ENCODE results near the gene ZSWIM5. TPM values are rescaled to one million over a fixed set of nuclear protein-coding genes. Genes with fewer than 3 reads are reported as not detected.

The ZSWIM5 gene
- polyA plus RNA-seq, 3 donors from 2014 or later, result 0.16 to 0.17 TPM; not detected in 1

DNA sequence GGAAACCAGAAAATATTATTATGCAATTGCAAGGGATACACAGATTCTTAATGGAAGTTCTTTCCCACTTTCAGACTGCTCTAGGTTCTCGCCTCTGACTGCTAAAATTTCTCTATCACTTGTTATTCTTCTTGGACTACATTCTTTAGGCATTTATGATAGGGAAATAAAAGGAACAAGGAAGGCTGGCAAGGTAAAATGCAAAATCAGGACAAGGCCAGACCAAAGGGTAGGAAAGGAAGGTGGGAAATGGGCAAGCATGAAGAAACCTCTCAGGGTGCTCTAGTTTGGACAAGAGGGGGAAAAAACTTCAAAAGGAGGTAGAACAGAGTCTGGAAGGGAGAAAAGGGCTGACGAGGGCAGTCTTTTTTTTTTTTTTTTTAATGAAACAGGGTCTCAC is 168.2 kb downstream of the ZSWIM5 start:
- Mint-ChIP-seq H3K36me3 (peaks cover 3 to 6% (median 4%) of the 10 kb centered on the region in 3 donors), H3K4me3 (no peak overlapping the region), H3K27me3 (ENCODE audit: low read depth in 3 of 3) (no peaks in the 10 kb centered on the region), H3K9me3 (no peaks in the 10 kb centered on the region), H3K4me1 (peaks cover 3 to 5% of the 10 kb centered on the region in 2 donors), H3K27ac (no peak overlapping the region)
- DNase-seq, result no peak

DNA sequence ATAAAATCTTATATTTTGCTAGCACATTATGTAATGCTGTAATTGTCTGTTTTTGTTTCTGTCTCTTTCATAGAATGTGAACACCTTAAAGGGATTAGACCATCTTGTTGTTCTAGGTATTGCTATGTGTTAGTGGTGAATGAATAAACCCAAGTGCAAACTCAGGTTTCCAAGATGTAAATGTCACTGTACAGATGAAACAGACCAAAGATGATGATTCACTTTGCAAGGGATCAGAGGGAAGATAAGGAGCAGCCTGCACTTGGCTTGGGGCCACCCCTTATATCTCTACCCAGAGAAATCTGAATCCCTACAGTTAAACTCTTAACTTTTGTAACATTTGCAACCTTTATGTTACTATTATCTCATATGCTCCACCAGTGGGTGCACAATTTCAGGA is 168.9 kb downstream of the ZSWIM5 start:
- Mint-ChIP-seq H3K36me3 (peaks cover 3 to 6% (median 5%) of the 10 kb centered on the region in 3 donors), H3K27ac (no peak overlapping the region), H3K4me3 (no peak overlapping the region), H3K4me1 (peaks cover 3 to 7% of the 10 kb centered on the region in 2 donors), H3K9me3 (no peaks in the 10 kb centered on the region), H3K27me3 (ENCODE audit: low read depth in 3 of 3) (peaks cover 0 to 1% (median 0%) of the 10 kb centered on the region in 3 donors)
- no peak for DNase-seq

DNA sequence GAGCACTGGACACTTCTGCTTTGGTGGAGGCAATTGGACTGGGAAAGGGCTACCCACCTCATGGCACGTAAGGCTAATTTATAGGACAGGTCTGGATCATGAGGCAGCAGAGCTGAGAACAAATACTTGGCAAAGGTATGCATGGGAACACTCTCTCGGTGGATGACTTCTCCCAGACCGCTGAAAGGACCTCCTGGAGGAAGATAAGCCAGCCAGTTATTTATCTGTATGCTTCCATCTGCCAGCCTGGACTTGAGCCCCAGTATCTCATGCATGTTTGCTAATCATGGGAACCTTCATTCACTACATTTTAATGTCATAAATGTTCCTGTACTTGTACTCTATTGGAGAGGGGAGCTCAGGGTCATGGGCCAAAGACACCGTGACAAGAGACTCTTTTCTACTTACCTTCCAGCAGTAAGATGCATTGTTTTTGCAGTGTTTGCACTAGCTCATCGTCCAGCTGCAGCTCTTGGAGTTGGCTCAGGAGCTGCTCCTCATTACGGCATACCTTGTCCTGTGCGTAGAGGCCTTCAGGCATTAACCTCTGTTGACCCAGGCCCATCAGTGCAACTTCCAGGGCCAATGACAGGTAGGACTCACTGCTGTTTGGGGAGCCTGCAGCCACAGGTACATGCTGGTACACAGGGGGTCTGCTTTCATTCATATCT is 170.6 kb downstream of the ZSWIM5 start:
- Mint-ChIP-seq H3K9me3 (no peaks in the 10 kb centered on the region), H3K27ac (peak overlapping the region in 1 of 6 donors; percentile 64), H3K4me3 (no peak overlapping the region)

DNA sequence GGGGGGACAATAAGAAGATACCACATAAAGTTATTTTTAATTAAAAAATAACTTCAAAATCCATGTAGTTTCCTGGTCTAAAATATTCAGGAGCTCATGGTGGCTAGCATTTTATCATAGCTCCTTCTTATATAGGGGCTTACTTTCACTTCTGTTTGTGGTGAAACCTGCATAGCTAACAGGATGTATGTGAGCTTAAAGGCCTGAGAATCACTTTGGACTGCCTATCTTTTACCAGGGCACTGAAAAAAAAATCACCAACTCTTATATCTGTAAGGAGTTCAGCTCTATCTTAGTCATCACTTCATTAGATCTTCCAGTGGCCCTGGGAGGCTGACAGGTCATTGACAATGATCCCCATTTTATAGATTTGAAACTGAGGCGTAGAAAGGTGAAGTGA is 173.0 kb downstream of the ZSWIM5 start:
- Mint-ChIP-seq H3K4me3 (no peak overlapping the region), H3K9me3 (no peaks in the 10 kb centered on the region), H3K4me1 (peaks cover 3 to 7% of the 10 kb centered on the region in 2 donors), H3K27ac (peak overlapping the region in 3 of 6 donors; percentile 68 to 76 (median 69)), H3K27me3 (ENCODE audit: low read depth in 3 of 3) (peaks cover 0 to 5% (median 0%) of the 10 kb centered on the region in 3 donors), H3K36me3 (peaks cover 3 to 6% (median 3%) of the 10 kb centered on the region in 3 donors)
- DNase-seq, result no peak

More for the DNA sequence above, 170.6 kb downstream of the ZSWIM5 start:
- Mint-ChIP-seq H3K27me3 (ENCODE audit: low read depth in 3 of 3) (peaks cover 0 to 4% (median 0%) of the 10 kb centered on the region in 3 donors), H3K4me1 (peaks cover 3 to 7% of the 10 kb centered on the region in 2 donors), H3K36me3 (peaks cover 3 to 6% (median 3%) of the 10 kb centered on the region in 3 donors)
- DNase-seq, result no peak

DNA sequence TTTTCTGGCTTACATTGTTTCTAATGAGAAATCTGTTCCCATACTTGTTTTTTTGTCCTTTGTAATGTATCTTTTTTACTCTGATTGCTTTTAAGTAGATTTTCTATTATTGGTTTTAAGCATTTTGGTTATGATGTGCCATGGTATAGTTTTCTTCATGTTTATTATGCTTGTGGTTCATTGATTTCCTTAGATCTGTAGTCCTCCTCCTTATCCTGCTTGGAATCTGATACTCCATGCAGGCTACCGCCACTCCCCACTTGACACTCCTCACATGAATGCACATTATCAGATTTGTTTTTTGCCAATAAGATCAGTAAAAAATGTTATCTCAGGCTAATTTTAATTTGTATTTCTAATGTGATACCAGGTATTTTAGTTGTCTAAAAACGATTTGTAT is 173.6 kb downstream of the ZSWIM5 start:
- peaks cover 3 to 7% of the 10 kb centered on the region in 2 donors for H3K4me1 Mint-ChIP-seq
- peaks cover 0 to 5% (median 0%) of the 10 kb centered on the region in 3 donors for H3K27me3 Mint-ChIP-seq (ENCODE audit: low read depth in 3 of 3)
- H3K27ac Mint-ChIP-seq, result no peak overlapping the region
- H3K36me3 Mint-ChIP-seq, result peaks cover 0 to 3% (median under 1%) of the 10 kb centered on the region in 3 donors
- no peak overlapping the region for H3K4me3 Mint-ChIP-seq
- no peaks in the 10 kb centered on the region for H3K9me3 Mint-ChIP-seq
- DNase-seq, result no peak

DNA sequence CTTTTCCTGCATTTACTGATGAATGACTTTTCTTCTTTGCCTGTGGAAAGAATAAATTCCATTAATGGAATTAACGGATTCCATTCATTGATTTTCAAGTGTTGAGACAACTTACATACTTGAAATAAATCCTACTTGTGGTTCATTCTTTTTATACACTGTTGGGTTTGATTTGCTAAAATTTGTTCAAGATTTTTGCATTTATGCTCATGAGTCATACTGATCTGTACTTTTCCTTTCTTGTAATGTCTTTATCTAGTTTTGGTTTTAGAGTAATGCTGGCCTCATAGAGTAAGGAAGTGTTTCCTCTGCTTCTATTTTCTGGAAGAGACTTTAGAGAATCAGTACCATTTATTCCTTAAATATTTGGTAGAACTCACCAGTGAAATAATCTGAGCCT is 180.0 kb downstream of the ZSWIM5 start:
- H3K4me1 Mint-ChIP-seq, result no peaks in the 10 kb centered on the region
- no peaks in the 10 kb centered on the region for H3K36me3 Mint-ChIP-seq
- H3K27ac Mint-ChIP-seq, result no peak overlapping the region
- no peaks in the 10 kb centered on the region for H3K9me3 Mint-ChIP-seq
- no peak for DNase-seq
- no peak overlapping the region for H3K4me3 Mint-ChIP-seq
- peaks cover 0 to 4% (median 0%) of the 10 kb centered on the region in 3 donors for H3K27me3 Mint-ChIP-seq (ENCODE audit: low read depth in 3 of 3)

DNA sequence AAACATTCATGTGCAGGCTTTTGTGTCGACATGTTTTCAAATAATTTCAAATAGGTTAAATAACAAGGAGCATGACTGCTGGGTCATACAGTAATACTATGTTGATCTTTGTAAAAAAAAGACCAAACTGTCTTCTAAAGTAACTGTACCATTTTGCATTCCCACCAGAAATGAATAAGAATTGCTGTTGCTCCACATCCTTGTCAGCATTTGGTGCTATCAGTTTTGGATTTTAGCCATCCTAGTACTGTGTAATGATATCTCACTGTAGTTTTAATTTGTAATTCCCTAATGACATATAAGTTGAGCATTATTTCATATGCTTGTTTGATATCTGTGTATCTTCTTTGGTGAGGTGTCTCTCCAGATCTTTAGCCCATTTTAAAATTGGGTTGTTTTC is 182.7 kb downstream of the ZSWIM5 start:
- Mint-ChIP-seq H3K9me3 (no peaks in the 10 kb centered on the region), H3K4me1 (no peaks in the 10 kb centered on the region), H3K27me3 (ENCODE audit: low read depth in 3 of 3) (peaks cover 0 to 2% (median 0%) of the 10 kb centered on the region in 3 donors), H3K27ac (no peak overlapping the region), H3K36me3 (no peaks in the 10 kb centered on the region), H3K4me3 (no peak overlapping the region)
- no peak for DNase-seq

DNA sequence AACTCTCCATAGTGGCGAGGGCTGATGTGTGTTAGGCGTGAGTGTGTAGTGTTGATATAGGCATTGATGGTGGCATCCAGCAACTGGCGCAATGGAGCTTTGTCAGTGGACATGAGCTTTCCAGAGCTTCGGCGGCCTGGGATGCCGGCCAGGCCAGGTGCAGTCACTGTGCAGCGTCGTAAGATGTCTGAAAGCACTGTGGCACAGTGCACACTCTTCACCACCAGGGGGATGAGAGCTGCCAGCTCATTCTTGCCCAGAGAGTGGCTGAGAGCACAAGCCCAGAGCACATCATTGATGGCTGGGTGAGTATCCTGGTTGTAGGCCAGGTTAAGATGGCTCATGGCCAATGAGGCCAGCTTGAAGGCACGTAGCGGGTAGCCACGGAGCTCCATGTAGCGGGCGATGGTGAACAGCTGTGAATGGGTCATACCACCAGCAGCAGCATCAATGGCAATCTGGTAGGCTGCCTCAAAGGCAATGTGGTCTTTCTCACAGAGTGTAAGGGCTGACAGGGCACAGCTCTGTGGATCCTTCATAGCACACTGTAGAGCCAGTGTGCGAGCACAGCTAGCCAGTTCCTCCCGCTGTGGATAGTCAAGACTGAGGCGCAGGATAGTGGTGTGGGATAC is 187.7 kb downstream of the ZSWIM5 start:
- peak; percentile 22 to 31 (median 23) for DNase-seq
- Mint-ChIP-seq H3K36me3 (peaks cover 0 to 5% (median 4%) of the 10 kb centered on the region in 3 donors), H3K4me3 (no peak overlapping the region), H3K27ac (no peak overlapping the region), H3K4me1 (peaks cover 8 to 11% of the 10 kb centered on the region in 2 donors), H3K27me3 (ENCODE audit: low read depth in 3 of 3) (peaks cover 0 to 2% (median 2%) of the 10 kb centered on the region in 3 donors), H3K9me3 (no peaks in the 10 kb centered on the region)

DNA sequence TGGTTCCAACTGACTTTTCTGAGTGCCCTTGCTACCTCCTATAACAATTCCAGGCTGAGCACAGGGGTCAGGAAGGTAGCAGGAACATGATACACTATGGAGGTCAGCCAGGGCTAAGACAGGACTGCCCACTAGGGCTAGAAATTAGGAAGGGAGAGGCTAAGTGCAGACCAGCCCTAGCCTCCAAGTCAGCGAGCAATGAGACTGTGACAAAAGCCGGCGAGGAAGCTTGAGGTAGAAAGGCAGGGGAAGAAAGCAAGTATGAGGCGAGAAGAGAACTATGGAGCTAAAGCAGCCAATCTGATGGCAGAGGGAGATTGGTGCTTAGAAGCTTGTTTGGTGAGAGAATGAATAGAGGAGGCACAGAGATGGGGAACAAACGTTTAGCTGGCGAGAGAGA is 189.6 kb downstream of the ZSWIM5 start:
- Mint-ChIP-seq H3K4me1 (peaks cover 23 to 28% of the 10 kb centered on the region in 2 donors), H3K36me3 (peaks cover 0 to 5% (median 4%) of the 10 kb centered on the region in 3 donors), H3K4me3 (no peak overlapping the region), H3K27ac (no peak overlapping the region), H3K27me3 (ENCODE audit: low read depth in 3 of 3) (peaks cover 2% of the 10 kb centered on the region in 3 donors), H3K9me3 (no peaks in the 10 kb centered on the region)
- DNase-seq, result no peak

DNA sequence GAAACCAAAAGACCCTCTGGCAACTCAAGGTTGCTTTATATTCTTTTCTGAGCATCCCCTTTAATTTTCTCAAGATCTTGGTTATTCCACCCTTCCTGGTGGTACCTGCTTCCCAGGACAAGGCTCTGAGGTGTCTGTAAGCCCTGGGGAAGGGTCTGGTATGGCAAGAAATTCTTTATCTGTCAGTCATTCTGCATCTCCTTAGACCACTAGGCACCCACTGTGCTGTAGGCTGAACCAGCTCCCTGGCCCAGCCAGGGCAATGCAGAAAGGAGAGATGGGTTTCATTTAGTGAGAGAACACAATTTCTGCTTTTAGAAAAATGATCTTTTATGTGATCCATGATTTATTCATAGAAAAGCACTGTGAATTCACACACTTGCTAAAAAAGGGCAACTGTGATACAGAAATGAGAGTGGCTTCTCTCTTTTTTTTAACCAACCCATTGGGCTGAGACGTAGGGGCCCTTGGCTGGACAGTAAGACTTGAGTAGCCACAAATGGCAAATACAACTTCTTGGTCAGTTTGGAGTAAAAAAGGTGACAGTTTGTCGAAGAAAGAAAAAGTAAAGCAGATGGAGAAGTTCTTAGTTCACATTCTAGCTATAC is 190.2 kb downstream of the ZSWIM5 start:
- Mint-ChIP-seq H3K9me3 (no peaks in the 10 kb centered on the region), H3K36me3 (peaks cover 0 to 5% (median 4%) of the 10 kb centered on the region in 3 donors), H3K27me3 (ENCODE audit: low read depth in 3 of 3) (peaks cover 2 to 3% (median 2%) of the 10 kb centered on the region in 3 donors), H3K4me1 (peaks cover 28 to 34% of the 10 kb centered on the region in 2 donors), H3K4me3 (no peak overlapping the region), H3K27ac (no peak overlapping the region)
- DNase-seq, result no peak

DNA sequence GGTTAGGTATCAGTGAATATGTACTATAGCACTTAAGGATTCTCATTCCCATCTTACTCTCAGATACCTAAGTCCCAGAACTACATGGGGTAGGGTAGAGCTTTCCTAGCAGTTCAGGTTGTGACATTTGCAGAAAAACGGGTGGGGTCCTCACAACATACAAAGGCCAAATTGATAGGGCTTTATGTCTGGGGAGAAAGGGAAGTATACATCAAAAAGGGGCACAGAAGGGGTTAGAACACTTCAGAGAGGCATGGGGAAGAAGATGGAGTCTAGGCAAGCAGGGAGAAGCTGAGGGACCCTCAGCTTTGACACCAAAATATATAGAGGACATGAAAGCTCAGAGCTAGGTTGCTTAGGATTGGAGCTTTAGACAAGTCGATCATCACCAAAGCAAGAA is 190.7 kb downstream of the ZSWIM5 start:
- Mint-ChIP-seq H3K4me3 (no peak overlapping the region), H3K36me3 (peaks cover 0 to 5% (median 4%) of the 10 kb centered on the region in 3 donors), H3K4me1 (peaks cover 30 to 37% of the 10 kb centered on the region in 2 donors), H3K27me3 (ENCODE audit: low read depth in 3 of 3) (peaks cover 2 to 3% (median 2%) of the 10 kb centered on the region in 3 donors), H3K27ac (no peak overlapping the region), H3K9me3 (no peaks in the 10 kb centered on the region)
- DNase-seq, result no peak

DNA sequence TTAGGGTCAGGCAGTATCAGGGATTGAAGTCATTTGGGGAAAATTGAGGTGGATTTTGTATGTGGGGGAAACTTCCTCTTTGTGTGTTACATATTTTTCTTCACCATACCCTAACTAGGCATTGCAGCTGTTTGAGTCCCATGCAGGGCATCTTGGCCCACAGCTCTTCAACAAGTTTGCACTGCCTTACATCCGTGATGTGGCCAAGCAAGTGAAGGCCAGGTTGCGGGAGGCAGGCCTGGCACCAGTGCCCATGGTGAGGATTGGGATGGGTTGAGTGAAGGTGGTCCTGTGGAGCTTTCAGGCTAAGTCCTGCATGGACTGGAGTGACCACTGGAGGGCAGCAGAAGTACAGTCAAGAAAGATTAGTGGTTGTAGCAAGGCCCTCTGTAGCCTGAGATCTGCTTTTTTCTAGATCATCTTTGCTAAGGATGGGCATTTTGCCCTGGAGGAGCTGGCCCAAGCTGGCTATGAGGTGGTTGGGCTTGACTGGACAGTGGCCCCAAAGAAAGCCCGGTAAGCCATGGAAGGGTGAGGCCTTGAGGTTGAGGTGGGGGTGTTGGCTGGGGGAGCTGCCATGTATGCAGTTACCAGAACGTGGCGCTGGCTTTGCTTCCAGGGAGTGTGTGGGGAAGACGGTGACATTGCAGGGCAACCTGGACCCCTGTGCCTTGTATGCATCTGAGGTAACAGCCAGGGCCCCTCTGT is 191.9 kb downstream of the ZSWIM5 start:
- H3K36me3 Mint-ChIP-seq, result peaks cover 0 to 5% (median 4%) of the 10 kb centered on the region in 3 donors
- DNase-seq, result peak; percentile 72 to 79 (median 73)
- H3K9me3 Mint-ChIP-seq, result no peaks in the 10 kb centered on the region
- H3K4me3 Mint-ChIP-seq, result peak overlapping the region; percentile 22 to 65 (median 51)
- peaks cover 2 to 3% (median 2%) of the 10 kb centered on the region in 3 donors for H3K27me3 Mint-ChIP-seq (ENCODE audit: low read depth in 3 of 3)
- peak overlapping the region; percentile 55 to 71 (median 64) for H3K27ac Mint-ChIP-seq
- peaks cover 39 to 47% of the 10 kb centered on the region in 2 donors for H3K4me1 Mint-ChIP-seq

DNA sequence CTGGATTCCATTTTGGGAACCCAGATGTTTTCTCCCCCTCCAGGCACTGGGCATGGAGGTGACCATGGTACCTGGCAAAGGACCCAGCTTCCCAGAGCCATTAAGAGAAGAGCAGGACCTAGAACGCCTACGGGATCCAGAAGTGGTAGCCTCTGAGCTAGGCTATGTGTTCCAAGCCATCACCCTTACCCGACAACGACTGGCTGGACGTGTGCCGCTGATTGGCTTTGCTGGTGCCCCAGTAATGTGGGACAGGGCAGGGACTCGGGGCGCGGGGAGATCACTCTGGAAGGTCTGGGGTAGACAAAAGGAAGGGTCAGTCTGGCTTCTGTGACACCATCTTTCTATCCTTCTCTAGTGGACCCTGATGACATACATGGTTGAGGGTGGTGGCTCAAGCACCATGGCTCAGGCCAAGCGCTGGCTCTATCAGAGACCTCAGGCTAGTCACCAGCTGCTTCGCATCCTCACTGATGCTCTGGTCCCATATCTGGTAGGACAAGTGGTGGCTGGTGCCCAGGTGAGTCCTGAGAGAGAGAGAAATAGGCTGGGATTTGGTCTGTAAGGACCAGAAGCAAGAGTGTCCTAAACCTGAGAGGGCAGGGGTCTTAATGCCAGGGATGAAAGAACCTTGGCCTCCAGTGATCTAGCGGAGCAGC is 192.7 kb downstream of the ZSWIM5 start:
- H3K4me1 Mint-ChIP-seq, result peaks cover 47 to 54% of the 10 kb centered on the region in 2 donors
- H3K27me3 Mint-ChIP-seq (ENCODE audit: low read depth in 3 of 3), result peaks cover 2 to 3% (median 3%) of the 10 kb centered on the region in 3 donors
- no peak for DNase-seq
- peak overlapping the region in 2 of 5 donors; percentile 51 to 65 for H3K4me3 Mint-ChIP-seq
- H3K9me3 Mint-ChIP-seq, result no peaks in the 10 kb centered on the region
- peak overlapping the region in 2 of 6 donors; percentile 55 to 58 for H3K27ac Mint-ChIP-seq
- H3K36me3 Mint-ChIP-seq, result peaks cover 2 to 11% (median 4%) of the 10 kb centered on the region in 3 donors
